Activated CD4-positive, alpha-beta T cell treated with anti-CD3 and anti-CD28 coated beads, Interleukin-2, amount 10 ng/mL, durations not matched to agents 7 days and 5 days (primary cell): ENCODE results near the gene NT5DC4. TPM values are rescaled to one million over a fixed set of nuclear protein-coding genes. Genes with fewer than 3 reads are reported as not detected.

Experiments
- CTCF ChIA-PET: fragments of 350-600 bp; sonication (Branson Sonifier 250); formaldehyde crosslinking; loops from one replicate; lab custom pipeline; 2021; ENCODE audit warnings: antibody characterized with exemption; lab: Charles Lee
- POLR2A ChIA-PET: fragments of 350-600 bp; sonication (Branson Sonifier 250); formaldehyde crosslinking; loops from one replicate; lab custom pipeline; 2021; ENCODE audit warnings: antibody characterized with exemption; lab: Charles Lee
- DNase-seq: peaks from one replicate; pipeline ENCODE4 v3.0.0-alpha.2; 2020
- H3K27ac Mint-ChIP-seq: one replicate; pipeline ENCODE4 v1.8.0; 2021; ENCODE audit warnings: mild to moderate bottlenecking, moderate library complexity, mixed read lengths
- H3K27me3 Mint-ChIP-seq: one replicate; pipeline ENCODE4 v1.8.0; 2021; ENCODE audit warnings: mixed read lengths
- H3K36me3 Mint-ChIP-seq: one replicate; pipeline ENCODE4 v1.8.0; 2021; ENCODE audit warnings: low read depth, mixed read lengths
- H3K4me1 Mint-ChIP-seq: one replicate; pipeline ENCODE4 v1.8.0; 2021; ENCODE audit warnings: mixed read lengths
- H3K4me3 Mint-ChIP-seq: one replicate; pipeline ENCODE4 v1.8.0; 2021; ENCODE audit warnings: mild to moderate bottlenecking, moderate library complexity, mixed read lengths
- H3K9me3 Mint-ChIP-seq: one replicate; pipeline ENCODE4 v1.8.0; 2021; ENCODE audit warnings: mixed read lengths
- total RNA-seq, 2 experiments: library from RNA; stranded (reverse); gene quantifications; one replicate each; pipeline ENCODE4 v1.2.3, GENCODE V29; 2021

NT5DC4 gene
- total RNA-seq, 2 experiments from 2014 or later, result not detected

GRCh38 chr2:112749755-112750559 is 29.1 kb downstream of the NT5DC4 start:
- peak overlapping the region; percentile 71 for H3K27ac Mint-ChIP-seq
- H3K27me3 Mint-ChIP-seq, result no peaks in the 10 kb centered on the region
- no peaks in the 10 kb centered on the region for H3K9me3 Mint-ChIP-seq
- POLR2A ChIA-PET, result interaction anchor here (0.7 to 1.0 kb wide), 2 partner anchors 123 to 135 kb away, joined by 4 to 5 read pairs; no protein-coding TSS in a partner anchor
- peaks cover 46% of the 10 kb centered on the region for H3K4me1 Mint-ChIP-seq
- DNase-seq, result peak; percentile 88
- H3K36me3 Mint-ChIP-seq, result peaks cover 73% of the 10 kb centered on the region
- CTCF ChIA-PET, result interaction anchor here (0.5 to 3.1 kb wide), 31 partner anchors 8 to 276 kb away, joined by 3 to 38 read pairs (median 4); no protein-coding TSS in a partner anchor
- no peak overlapping the region for H3K4me3 Mint-ChIP-seq

GRCh38 chr2:112750560-112750843 is 29.7 kb downstream of the NT5DC4 start:
- H3K27me3 Mint-ChIP-seq, result no peaks in the 10 kb centered on the region
- no peak for DNase-seq
- peaks cover 50% of the 10 kb centered on the region for H3K4me1 Mint-ChIP-seq
- no peak overlapping the region for H3K4me3 Mint-ChIP-seq
- peak overlapping the region; percentile 71 for H3K27ac Mint-ChIP-seq
- no peaks in the 10 kb centered on the region for H3K9me3 Mint-ChIP-seq
- peaks cover 76% of the 10 kb centered on the region for H3K36me3 Mint-ChIP-seq
- CTCF ChIA-PET, result interaction anchor here (1.0 to 3.1 kb wide), 18 partner anchors 9 to 217 kb away, joined by 3 to 38 read pairs (median 5); no protein-coding TSS in a partner anchor
- POLR2A ChIA-PET, result interaction anchor here (0.7 to 1.0 kb wide), 2 partner anchors 123 to 135 kb away, joined by 4 to 5 read pairs; no protein-coding TSS in a partner anchor

GRCh38 chr2:112751451-112752197 is 30.8 kb downstream of the NT5DC4 start:
- Mint-ChIP-seq H3K27ac (no peak overlapping the region), H3K4me3 (no peak overlapping the region), H3K4me1 (peaks cover 54% of the 10 kb centered on the region), H3K9me3 (no peaks in the 10 kb centered on the region), H3K27me3 (no peaks in the 10 kb centered on the region), H3K36me3 (peaks cover 79% of the 10 kb centered on the region)
- ChIA-PET POLR2A (no interaction called here), CTCF (interaction anchor here (0.6 to 3.9 kb wide), 4 partner anchors 9 to 190 kb away, joined by 3 to 13 read pairs (median 9); no protein-coding TSS in a partner anchor)
- no peak for DNase-seq

- ChIA-PET POLR2A (no interaction called here), CTCF (interaction anchor here (1.3 to 3.9 kb wide), 4 partner anchors 10 to 189 kb away, joined by 4 to 13 read pairs (median 9); no protein-coding TSS in a partner anchor)
- peaks cover 53% of the 10 kb centered on the region for H3K4me1 Mint-ChIP-seq
- H3K9me3 Mint-ChIP-seq, result no peaks in the 10 kb centered on the region
- H3K27ac Mint-ChIP-seq, result no peak overlapping the region
- no peaks in the 10 kb centered on the region for H3K27me3 Mint-ChIP-seq
- no peak for DNase-seq
- no peak overlapping the region for H3K4me3 Mint-ChIP-seq
- H3K36me3 Mint-ChIP-seq, result peaks cover 78% of the 10 kb centered on the region
Observed at GRCh38 chr2:112752667-112753066, 31.8 kb downstream of the NT5DC4 start.

DNA sequence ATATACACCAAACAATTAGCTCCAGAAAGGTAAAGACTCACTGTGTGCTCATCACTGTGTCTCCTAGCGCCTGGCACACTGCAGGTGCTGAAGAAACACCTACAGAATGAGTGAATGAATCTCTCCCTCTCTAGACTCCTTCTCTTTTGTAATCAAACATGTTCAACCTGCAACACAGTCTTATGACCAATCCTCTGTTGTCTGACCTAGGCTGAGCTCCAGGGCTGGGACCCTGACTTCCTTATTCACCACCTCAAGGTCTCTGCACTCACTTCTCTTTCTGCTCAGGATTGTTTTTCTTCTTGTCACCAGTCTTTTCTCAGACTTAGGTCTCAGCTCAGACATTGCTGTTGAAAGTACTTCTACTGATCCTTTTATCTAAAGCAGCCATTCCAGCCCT is 33.7 kb downstream of the NT5DC4 start:
- Mint-ChIP-seq H3K27ac (no peak overlapping the region), H3K36me3 (peaks cover 80% of the 10 kb centered on the region), H3K27me3 (no peaks in the 10 kb centered on the region), H3K9me3 (no peaks in the 10 kb centered on the region), H3K4me3 (no peak overlapping the region), H3K4me1 (peaks cover 49% of the 10 kb centered on the region)
- CTCF ChIA-PET, result interaction anchor here (1.3 to 3.9 kb wide), 3 partner anchors 9 to 131 kb away, joined by 3 to 13 read pairs (median 3); no protein-coding TSS in a partner anchor
- POLR2A ChIA-PET, result no interaction called here
- no peak for DNase-seq

GRCh38 chr2:112755444-112755843 is 34.6 kb downstream of the NT5DC4 start:
- Mint-ChIP-seq H3K9me3 (no peaks in the 10 kb centered on the region), H3K36me3 (peaks cover 73% of the 10 kb centered on the region), H3K27me3 (no peaks in the 10 kb centered on the region), H3K27ac (no peak overlapping the region), H3K4me1 (peaks cover 42% of the 10 kb centered on the region), H3K4me3 (no peak overlapping the region)
- DNase-seq, result no peak
- ChIA-PET CTCF (interaction anchor here (1.3 to 3.9 kb wide), 3 partner anchors 8 to 130 kb away, joined by 3 to 13 read pairs (median 3); no protein-coding TSS in a partner anchor), POLR2A (interaction anchor here (0.6 kb wide), 1 partner anchor 14 kb away, joined by 7 read pairs; no protein-coding TSS in a partner anchor)

- peaks cover 40% of the 10 kb centered on the region for H3K4me1 Mint-ChIP-seq
- DNase-seq, result no peak
- ChIA-PET CTCF (no interaction called here), POLR2A (no interaction called here)
- H3K27ac Mint-ChIP-seq, result no peak overlapping the region
- no peak overlapping the region for H3K4me3 Mint-ChIP-seq
- H3K27me3 Mint-ChIP-seq, result no peaks in the 10 kb centered on the region
- H3K9me3 Mint-ChIP-seq, result no peaks in the 10 kb centered on the region
- peaks cover 72% of the 10 kb centered on the region for H3K36me3 Mint-ChIP-seq
Observed at GRCh38 chr2:112756207-112756606, 35.4 kb downstream of the NT5DC4 start.

DNA sequence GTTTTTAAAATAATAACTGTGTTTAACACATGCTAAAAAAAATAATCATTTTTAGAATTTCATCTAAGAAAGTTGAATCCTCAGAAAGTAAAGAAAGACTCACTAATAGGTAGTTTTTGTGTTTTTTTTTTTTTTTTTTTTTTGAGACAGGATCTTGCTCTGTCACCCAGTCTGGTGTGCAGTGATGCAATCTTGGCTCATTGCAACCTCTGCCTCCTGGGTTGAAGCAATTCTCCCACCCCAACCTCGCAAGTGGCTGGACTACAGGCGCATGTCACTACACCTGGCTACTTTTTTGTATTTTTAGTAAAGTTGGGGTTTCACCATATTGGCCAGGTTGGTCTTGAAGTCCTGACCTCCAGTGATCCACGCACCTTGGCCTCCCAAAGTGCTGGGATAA is 36.4 kb downstream of the NT5DC4 start:
- Mint-ChIP-seq H3K4me1 (peaks cover 45% of the 10 kb centered on the region), H3K27me3 (no peaks in the 10 kb centered on the region), H3K4me3 (no peak overlapping the region), H3K9me3 (no peaks in the 10 kb centered on the region), H3K27ac (no peak overlapping the region), H3K36me3 (peaks cover 74% of the 10 kb centered on the region)
- DNase-seq, result no peak
- ChIA-PET POLR2A (interaction anchor here (0.6 kb wide), 1 partner anchor 188 kb away, joined by 5 read pairs; no protein-coding TSS in a partner anchor), CTCF (no interaction called here)

DNA sequence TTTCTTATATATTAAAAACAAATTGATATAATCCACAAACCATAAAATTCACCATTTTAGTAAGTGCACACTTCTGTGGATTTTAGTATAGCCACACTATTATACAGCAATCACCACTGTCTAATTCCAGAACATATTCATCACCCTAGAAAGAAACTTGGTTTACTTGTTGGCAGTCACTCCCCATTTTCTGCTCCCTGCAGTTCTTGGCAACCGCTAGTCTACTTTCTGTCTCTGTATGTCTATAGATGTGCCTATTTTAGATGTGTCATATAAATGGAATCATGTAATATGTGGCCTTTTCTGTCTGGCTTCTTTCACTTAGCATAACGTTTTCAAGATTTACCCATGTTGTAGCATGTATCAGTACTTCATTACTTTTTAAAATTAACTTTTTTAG is 37.9 kb downstream of the NT5DC4 start:
- Mint-ChIP-seq H3K4me3 (no peak overlapping the region), H3K27ac (no peak overlapping the region), H3K36me3 (peaks cover 78% of the 10 kb centered on the region), H3K9me3 (no peaks in the 10 kb centered on the region), H3K4me1 (peaks cover 55% of the 10 kb centered on the region), H3K27me3 (no peaks in the 10 kb centered on the region)
- DNase-seq, result no peak
- ChIA-PET POLR2A (no interaction called here), CTCF (no interaction called here)

DNA sequence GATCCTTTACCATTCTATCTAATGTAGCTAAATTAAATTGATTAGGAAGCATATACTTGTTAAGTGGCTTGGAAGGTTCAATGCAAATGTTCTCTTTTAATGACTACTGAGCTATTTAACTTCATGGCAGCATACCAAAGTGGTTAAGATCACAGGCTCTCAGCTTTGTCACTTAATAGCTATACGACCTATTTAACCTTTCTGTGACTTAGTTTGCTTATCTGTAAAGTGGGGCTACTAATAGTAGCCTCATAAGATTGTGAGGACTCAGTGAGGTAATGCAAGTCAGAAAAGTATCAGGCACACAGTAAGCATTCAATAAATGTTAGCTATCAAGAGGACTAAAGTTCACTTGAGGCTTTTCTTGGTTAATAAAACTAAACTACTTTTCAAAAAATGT is 39.3 kb downstream of the NT5DC4 start:
- DNase-seq, result no peak
- Mint-ChIP-seq H3K36me3 (peaks cover 70% of the 10 kb centered on the region), H3K4me1 (peaks cover 48% of the 10 kb centered on the region), H3K27ac (no peak overlapping the region), H3K27me3 (no peaks in the 10 kb centered on the region), H3K4me3 (no peak overlapping the region), H3K9me3 (no peaks in the 10 kb centered on the region)
- POLR2A ChIA-PET, result no interaction called here
- CTCF ChIA-PET, result interaction anchor here (0.6 to 1.1 kb wide), 2 partner anchors 11 to 49 kb away, joined by 3 to 6 read pairs; no protein-coding TSS in a partner anchor

DNA sequence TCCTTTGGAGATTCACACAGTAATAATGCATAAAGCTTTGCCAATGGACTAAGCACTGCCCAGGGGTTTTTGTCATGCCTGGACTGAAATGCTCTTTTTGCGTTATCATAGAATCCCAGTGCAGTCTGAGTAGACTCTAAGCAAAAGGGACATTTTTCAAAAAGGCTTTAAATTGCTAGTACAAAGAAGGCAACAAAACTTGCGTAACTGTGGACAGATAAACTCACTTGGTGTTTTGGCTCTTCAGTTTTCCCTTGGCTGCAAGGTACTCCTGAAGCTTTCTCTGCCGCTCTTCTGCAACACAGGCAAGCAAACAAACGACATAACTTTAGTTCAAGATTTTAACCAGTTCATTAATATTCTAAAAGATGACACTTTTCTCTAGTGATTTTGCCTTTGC is 41.5 kb downstream of the NT5DC4 start:
- Mint-ChIP-seq H3K9me3 (peaks cover 1% of the 10 kb centered on the region), H3K27me3 (no peaks in the 10 kb centered on the region), H3K27ac (peak overlapping the region; percentile 21), H3K4me3 (peak overlapping the region; percentile 98), H3K4me1 (peaks cover 49% of the 10 kb centered on the region), H3K36me3 (peaks cover 55% of the 10 kb centered on the region)
- CTCF ChIA-PET, result interaction anchor here (0.6 to 2.2 kb wide), 4 partner anchors 9 to 466 kb away, joined by 4 to 11 read pairs (median 5); no protein-coding TSS in a partner anchor
- no peak for DNase-seq
- POLR2A ChIA-PET, result interaction anchor here (0.6 to 0.7 kb wide), 2 partner anchors 16 to 114 kb away, joined by 6 to 7 read pairs; no protein-coding TSS in a partner anchor
